Natural killer cell (primary cell): ENCODE data around the gene OLFML2B. TPM values are rescaled to one million over a fixed set of nuclear protein-coding genes. Genes with fewer than 3 reads are reported as not detected.

Experiments
- ATAC-seq, 3 donors: fragments of 150-1000 bp in 2 of 3; fragments of 200-7000 bp in 1 of 3; cut with Tn5 transposase; 1 replicate in 1 of 3; 2 replicates in 2 of 3; pipeline ENCODE4 v1.10.0; 2021; ENCODE audit warnings: mild to moderate bottlenecking in 2 of 3, moderate library complexity in 2 of 3
- DNase-seq, 2 donors: peaks; one replicate each; pipeline versions ENCODE4 v3.0.0 to v3.0.0-alpha.2; 2013 to 2021; ENCODE audit warnings: mixed read lengths in 1 of 2
- H3K27ac ChIP-seq: one replicate; pipeline ENCODE4 v1.5.1; 2013; ENCODE audit warnings: mild to moderate bottlenecking, low read length
- H3K27me3 ChIP-seq: one replicate; pipeline ENCODE4 v1.6.1; 2013; ENCODE audit warnings: low read length; ENCODE audit not compliant: control insufficient read depth, insufficient read depth
- H3K36me3 ChIP-seq: one replicate; pipeline ENCODE4 v1.6.1; 2013; ENCODE audit warnings: low read length; ENCODE audit not compliant: control insufficient read depth, insufficient read depth
- H3K4me1 ChIP-seq: one replicate; pipeline ENCODE4 v1.6.1; 2013; ENCODE audit warnings: low read length; ENCODE audit not compliant: control insufficient read depth, insufficient read depth
- H3K4me3 ChIP-seq: one replicate; pipeline ENCODE4 v1.5.1; 2013; ENCODE audit warnings: low read length
- H3K9me3 ChIP-seq: one replicate; pipeline ENCODE4 v1.6.1; 2013; ENCODE audit warnings: low read length; ENCODE audit not compliant: control insufficient read depth, insufficient read depth
- H3K27ac Mint-ChIP-seq, 2 donors: one replicate each; pipeline ENCODE4 v1.8.0; 2022; ENCODE audit warnings: mild to moderate bottlenecking in 2 of 2, mixed read lengths in 2 of 2, moderate library complexity in 1 of 2
- H3K27me3 Mint-ChIP-seq, 2 donors: one replicate each; pipeline ENCODE4 v1.8.0; 2022; ENCODE audit warnings: low read depth in 2 of 2, mixed read lengths in 2 of 2
- H3K36me3 Mint-ChIP-seq: one replicate; pipeline ENCODE4 v1.8.0; 2022; ENCODE audit warnings: mixed read lengths
- H3K4me1 Mint-ChIP-seq, 2 donors: one replicate each; pipeline ENCODE4 v1.8.0; 2022; ENCODE audit warnings: mixed read lengths in 2 of 2
- H3K4me3 Mint-ChIP-seq: one replicate; pipeline ENCODE4 v1.8.0; 2022; ENCODE audit warnings: mild to moderate bottlenecking, moderate library complexity, mixed read lengths
- H3K9me3 Mint-ChIP-seq, 2 donors: one replicate each; pipeline ENCODE4 v1.8.0; 2022; ENCODE audit warnings: mixed read lengths in 2 of 2
- WGBS: methylation state at CpG from one replicate; pipeline ENCODE4 v1.1.7; 2013; ENCODE audit warnings: missing lambda C conversion rate; ENCODE audit not compliant: insufficient coverage; 5-methylcytosine and 5-hydroxymethylcytosine counted together
- intact Hi-C: fragments of 100-400 bp; cut with micrococcal nuclease; formaldehyde crosslinking; loops from one replicate; pipeline ENCODE4 v1.14.2; 2022
- total RNA-seq, 4 donors: library from RNA; stranded (reverse); fragments of 120-200 nt in 1 of 4; gene quantifications; one replicate each; pipeline versions ENCODE4 v1.2.3 to v1.2.4, GENCODE V29; 2013 to 2022
- TF ChIP-seq, protein P1 (sequence below): fragments of 200-600 bp; IDR thresholded peaks from one replicate; pipeline ENCODE4 v1.8.0; 2022; ENCODE audit warnings: antibody characterized with exemption

The OLFML2B gene
- total RNA-seq, 3 donors from 2014 or later (not counting 1 experiment from before 2014, with no cell fraction given) = 0.33 TPM; not detected in 2

- H3K27ac Mint-ChIP-seq = no peak overlapping the region
Observed at GRCh38 chr1:161953256-161953920, 70.3 kb downstream of the OLFML2B start.

GRCh38 chr1:161952607-161953172 lies 71.0 kb downstream of the OLFML2B start:
- Histone ChIP-seq H3K4me3 (no peak overlapping the region), H3K27me3 (no peaks in the 10 kb centered on the region), H3K27ac (no peak overlapping the region), H3K4me1 (no peaks in the 10 kb centered on the region), H3K36me3 (no peaks in the 10 kb centered on the region), H3K9me3 (no peaks in the 10 kb centered on the region)
- Mint-ChIP-seq H3K4me1 (peaks cover 12 to 22% of the 10 kb centered on the region in 2 donors), H3K9me3 (no peaks in the 10 kb centered on the region), H3K4me3 (no peak overlapping the region), H3K27me3 (no peaks in the 10 kb centered on the region), H3K36me3 (no peaks in the 10 kb centered on the region), H3K27ac (no peak overlapping the region)
- WGBS = 91% methylated on average over 1 of the region's 3 CpGs
- DNase-seq (no peak), ATAC-seq (no peak)
- intact Hi-C loops = no loop called here
- TF ChIP-seq, protein P1, sequence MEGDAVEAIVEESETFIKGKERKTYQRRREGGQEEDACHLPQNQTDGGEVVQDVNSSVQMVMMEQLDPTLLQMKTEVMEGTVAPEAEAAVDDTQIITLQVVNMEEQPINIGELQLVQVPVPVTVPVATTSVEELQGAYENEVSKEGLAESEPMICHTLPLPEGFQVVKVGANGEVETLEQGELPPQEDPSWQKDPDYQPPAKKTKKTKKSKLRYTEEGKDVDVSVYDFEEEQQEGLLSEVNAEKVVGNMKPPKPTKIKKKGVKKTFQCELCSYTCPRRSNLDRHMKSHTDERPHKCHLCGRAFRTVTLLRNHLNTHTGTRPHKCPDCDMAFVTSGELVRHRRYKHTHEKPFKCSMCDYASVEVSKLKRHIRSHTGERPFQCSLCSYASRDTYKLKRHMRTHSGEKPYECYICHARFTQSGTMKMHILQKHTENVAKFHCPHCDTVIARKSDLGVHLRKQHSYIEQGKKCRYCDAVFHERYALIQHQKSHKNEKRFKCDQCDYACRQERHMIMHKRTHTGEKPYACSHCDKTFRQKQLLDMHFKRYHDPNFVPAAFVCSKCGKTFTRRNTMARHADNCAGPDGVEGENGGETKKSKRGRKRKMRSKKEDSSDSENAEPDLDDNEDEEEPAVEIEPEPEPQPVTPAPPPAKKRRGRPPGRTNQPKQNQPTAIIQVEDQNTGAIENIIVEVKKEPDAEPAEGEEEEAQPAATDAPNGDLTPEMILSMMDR = no peak

More at GRCh38 chr1:161953256-161953920, 70.3 kb downstream of the OLFML2B start:
- intact Hi-C loops = no loop called here
- TF ChIP-seq, protein P1 = no peak
- H3K4me3 Mint-ChIP-seq = no peak overlapping the region
- no peaks in the 10 kb centered on the region for H3K9me3 Mint-ChIP-seq
- no peaks in the 10 kb centered on the region for H3K9me3 ChIP-seq
- peaks cover 12 to 22% of the 10 kb centered on the region in 2 donors for H3K4me1 Mint-ChIP-seq
- DNase-seq (no peak), ATAC-seq (no peak)
- WGBS = 88% methylated on average over 4 of the region's 5 CpGs
- no peaks in the 10 kb centered on the region for H3K27me3 Mint-ChIP-seq
- H3K36me3 Mint-ChIP-seq = peaks cover 1% of the 10 kb centered on the region
- H3K27me3 ChIP-seq = no peaks in the 10 kb centered on the region
- no peaks in the 10 kb centered on the region for H3K36me3 ChIP-seq
- no peaks in the 10 kb centered on the region for H3K4me1 ChIP-seq
- no peak overlapping the region for H3K27ac ChIP-seq
- no peak overlapping the region for H3K4me3 ChIP-seq

- Histone ChIP-seq H3K27ac (no peak overlapping the region), H3K4me3 (no peak overlapping the region), H3K9me3 (no peaks in the 10 kb centered on the region), H3K27me3 (no peaks in the 10 kb centered on the region), H3K4me1 (no peaks in the 10 kb centered on the region), H3K36me3 (no peaks in the 10 kb centered on the region)
- TF ChIP-seq, protein P1 = no peak
- Mint-ChIP-seq H3K4me1 (peaks cover 12 to 22% of the 10 kb centered on the region in 2 donors), H3K9me3 (no peaks in the 10 kb centered on the region), H3K4me3 (no peak overlapping the region), H3K27me3 (no peaks in the 10 kb centered on the region), H3K36me3 (no peaks in the 10 kb centered on the region), H3K27ac (no peak overlapping the region)
- ATAC-seq (no peak), DNase-seq (no peak)
- 100% methylated on average over 1 of the region's 1 CpG for WGBS
- intact Hi-C loops = no loop called here
Observed at GRCh38 chr1:161951646-161952045, 72.0 kb downstream of the OLFML2B start.
